Right cardiac atrium (tissue), 5 donors: ENCODE measurements around the gene NFATC4. TPM values are rescaled to one million over a fixed set of nuclear protein-coding genes. Genes with fewer than 3 reads are reported as not detected.
"Not testable (repeated sequence)": the region's sequence is repeated elsewhere in the genome, so short reads cannot be mapped to it uniquely, and the experiment has no call there.

Experiments
- ATAC-seq, 2 donors: fragments of 200-7000 bp; cut with Tn5 transposase; one replicate each; pipeline versions ENCODE4 v1.8.0 to v1.9.1; 2020; ENCODE audit warnings: moderate library complexity in 2 of 2, mild to moderate bottlenecking in 1 of 2
- DNase-seq, 3 donors: peaks; one replicate each; pipeline ENCODE4 v3.0.0-alpha.2; 2020
- H3K27ac ChIP-seq: one replicate; pipeline ENCODE4 v1.5.1; 2013; ENCODE audit warnings: mild to moderate bottlenecking, low read length, control low read depth, moderate library complexity
- H3K27me3 ChIP-seq: one replicate; pipeline ENCODE4 v1.6.1; 2013; ENCODE audit not compliant: control insufficient read depth, insufficient read depth
- H3K4me1 ChIP-seq: one replicate; pipeline ENCODE4 v1.6.1; 2013; ENCODE audit warnings: low read length; ENCODE audit not compliant: control insufficient read depth, insufficient read depth
- H3K4me3 ChIP-seq: one replicate; pipeline ENCODE4 v1.5.1; 2013; ENCODE audit warnings: low read length, control low read depth
- H3K9me3 ChIP-seq: one replicate; pipeline ENCODE4 v1.6.1; 2013; ENCODE audit warnings: low read length; ENCODE audit not compliant: control insufficient read depth
- WGBS: extraction: QIAGEN DNeasy Blood & Tissue Kit; methylation state at CpG from one replicate; pipeline ENCODE4 v1.1.7; 2013; 5-methylcytosine and 5-hydroxymethylcytosine counted together
- intact Hi-C, 4 donors: fragments of 100-400 bp; cut with DNase I; formaldehyde crosslinking; loops; one replicate each; pipeline versions ENCODE4 v1.11.0 to v1.14.0; 2022 to 2023
- long read RNA-seq, 4 donors: library from polyadenylated mRNA; unstranded; transcript quantifications; one replicate each; pipeline ENCODE4 v2.0.0, GENCODE V29; 2020 to 2021
- polyA plus RNA-seq: library from polyadenylated mRNA; stranded (reverse); fragments of 200-250 nt; gene quantifications from one replicate; pipeline ENCODE4 v1.2.3, GENCODE V29; 2013
- total RNA-seq, 4 donors: library from RNA; stranded (reverse); fragmentation: NEBNext Ultra II Directional; extraction: Animal tissue kit (Norgen Biotek cat#: 25700); gene quantifications; one replicate each; pipeline ENCODE4 v1.2.1, GENCODE V29; 2021
- donor health status: healthy with polysubstance abuse.
- donor health status: DM: no; HTN: yes; CAD: no.
- donor health status: DM: no; HTN: no; CAD: no.
- donor health status: DM: no; HTN: yes; CAD: no; lungs with severe emphysema.
- donor health status: DM: yes; HTN: yes; CAD: no.

The NFATC4 gene
- total RNA-seq = 10 to 100 TPM; 15.7 to 40.0 (median 31.0) TPM
- 25.8 TPM for polyA plus RNA-seq
- long read RNA-seq, donor 1, full-length matches to known transcripts = 14 of 30 reads
- long read RNA-seq, donor 1, partial matches to known transcripts = 5 of 30 reads
- long read RNA-seq, donor 1, other reads (novel, unspliced or antisense) = 11 of 30 reads
- long read RNA-seq, donor 2, full-length matches to known transcripts = 8 of 18 reads
- long read RNA-seq, donor 2, partial matches to known transcripts = 0 of 18 reads
- long read RNA-seq, donor 2, other reads (novel, unspliced or antisense) = 10 of 18 reads
- long read RNA-seq, donor 3, full-length matches to known transcripts = 5 of 14 reads
- long read RNA-seq, donor 3, partial matches to known transcripts = 3 of 14 reads
- long read RNA-seq, donor 3, other reads (novel, unspliced or antisense) = 6 of 14 reads
- long read RNA-seq, donor 4, full-length matches to known transcripts = 5 of 7 reads
- long read RNA-seq, donor 4, partial matches to known transcripts = 1 of 7 reads
- long read RNA-seq, donor 4, other reads (novel, unspliced or antisense) = 1 of 7 reads

DNA sequence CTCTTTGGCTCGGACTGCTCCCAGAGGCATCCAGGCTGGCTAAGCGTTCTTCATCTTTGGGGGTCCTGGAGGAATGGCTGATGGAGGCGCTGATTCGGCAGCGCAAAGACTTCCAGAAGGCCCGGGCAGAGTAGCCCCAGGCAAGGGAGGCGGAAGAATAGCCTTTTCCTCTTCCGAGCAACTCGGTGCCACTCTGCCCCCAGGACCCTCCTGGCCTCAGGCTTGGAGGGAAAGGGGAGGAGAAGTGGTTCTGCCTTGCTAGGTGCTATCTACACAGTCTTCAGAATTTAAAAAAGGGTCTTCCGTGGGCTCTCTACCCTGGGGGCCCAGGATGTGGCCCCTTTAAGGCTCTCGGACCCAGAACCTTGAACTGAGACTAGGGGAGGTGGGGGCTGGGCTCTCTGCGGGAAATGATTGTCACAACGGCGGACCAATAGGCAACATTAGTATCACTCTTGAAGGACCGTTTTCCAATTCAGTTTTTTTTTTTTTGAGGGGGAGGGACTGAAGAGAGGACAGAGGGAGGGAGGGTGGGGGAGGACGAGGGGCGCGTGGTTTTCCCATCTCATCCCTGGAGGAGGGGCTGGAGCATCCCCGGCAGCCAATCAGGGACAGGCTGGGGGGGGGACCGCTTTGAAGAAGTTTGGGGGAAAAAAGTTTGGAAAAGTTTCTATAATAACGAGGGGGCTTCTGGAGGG, at the start of gene NFATC4:
Gene NFATC4, plus strand, starts transcription at position 671 of the 698 bp plus-strand sequence. CDS start 157 bp downstream, outside the sequence.
- intact Hi-C loops = loop anchor here (2.0 to 10.0 kb wide), 4 partner anchors 45 to 67 kb away; no protein-coding TSS in a partner anchor
- H3K27ac ChIP-seq = peak within 1 kb of the TSS; percentile 95
- no peaks in the 10 kb centered on the region for H3K27me3 ChIP-seq
- no peaks in the 10 kb centered on the region for H3K9me3 ChIP-seq
- DNase-seq (peak; percentile 85 to 92 (median 90)), ATAC-seq (peak; percentile 35 to 62)
- H3K4me1 ChIP-seq = no peaks in the 10 kb centered on the region
- 7% methylated on average over 21 of the region's 21 CpGs for WGBS
- peak within 1 kb of the TSS; percentile 83 for H3K4me3 ChIP-seq

DNA sequence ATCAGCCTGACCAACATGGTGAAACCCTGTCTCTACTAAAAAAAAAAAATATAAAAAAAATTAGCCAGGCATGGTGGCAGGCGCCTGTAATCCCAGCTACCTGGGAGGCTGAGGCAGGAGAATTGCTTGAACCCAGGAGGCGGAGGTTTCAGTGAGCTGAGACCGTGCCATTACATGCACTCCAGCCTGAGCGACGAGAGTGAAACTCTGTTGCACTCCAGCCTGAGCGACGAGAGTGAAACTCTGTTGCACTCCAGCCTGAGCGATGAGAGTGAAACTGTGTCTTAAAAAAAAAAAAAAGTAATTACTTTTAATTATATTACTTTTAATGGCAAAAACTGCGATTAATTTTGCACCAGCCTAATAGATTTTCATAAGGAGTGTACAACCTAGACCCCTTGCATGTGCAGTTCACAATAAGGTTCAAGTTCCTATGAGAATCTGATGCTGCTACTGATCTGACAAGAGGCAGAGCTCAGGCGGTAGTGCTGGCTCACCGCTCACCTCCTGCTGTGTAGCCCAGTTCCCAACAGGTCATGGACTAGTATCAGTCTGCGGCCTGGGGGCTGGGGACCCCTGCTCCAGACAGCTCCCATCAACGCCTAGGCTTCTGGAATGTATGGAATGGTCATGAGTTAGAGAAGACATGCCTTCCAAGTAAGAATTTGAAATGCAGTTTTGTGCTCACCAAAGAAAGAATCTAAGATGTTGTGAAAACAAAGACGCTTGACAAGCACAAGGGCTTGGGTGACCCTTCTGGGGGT, 46.6 kb upstream of the NFATC4 start:
- no peak overlapping the region for H3K27ac ChIP-seq
- no peaks in the 10 kb centered on the region for H3K27me3 ChIP-seq
- H3K9me3 ChIP-seq = no peaks in the 10 kb centered on the region
- WGBS = 84% methylated on average over 14 of the region's 14 CpGs
- intact Hi-C loops = no loop called here
- no peak overlapping the region for H3K4me3 ChIP-seq
- ATAC-seq = no peak
- H3K4me1 ChIP-seq = peaks cover 2% of the 10 kb centered on the region
- no peak for DNase-seq

DNA sequence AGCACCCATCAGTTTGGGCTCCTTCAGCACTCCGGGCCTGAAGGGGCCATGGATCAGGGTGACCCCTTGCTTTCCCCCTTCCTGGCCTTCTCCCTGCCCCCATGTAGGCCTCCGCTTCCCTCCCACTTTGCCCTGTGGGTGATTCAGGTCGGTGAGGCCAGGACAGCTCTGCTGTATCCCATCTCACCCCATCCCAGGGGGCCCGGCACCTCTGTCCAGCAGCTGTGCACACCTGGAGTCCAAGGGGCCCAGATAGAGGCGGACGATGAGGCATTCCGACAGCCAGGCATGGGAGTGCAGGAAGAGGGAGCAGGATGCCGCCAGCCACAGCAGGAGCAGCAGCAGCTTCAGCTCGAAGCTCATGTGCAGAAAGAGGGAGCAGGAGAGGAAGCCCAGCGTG, 45.3 kb upstream of the NFATC4 start:
- peak in 1 of 3 donors; percentile 6 for DNase-seq
- H3K4me3 ChIP-seq = no peak overlapping the region
- intact Hi-C loops = no loop called here
- H3K4me1 ChIP-seq = no peaks in the 10 kb centered on the region
- 76% methylated on average over 10 of the region's 10 CpGs for WGBS
- no peaks in the 10 kb centered on the region for H3K27me3 ChIP-seq
- no peak overlapping the region for H3K27ac ChIP-seq
- no peak for ATAC-seq
- H3K9me3 ChIP-seq = no peaks in the 10 kb centered on the region

DNA sequence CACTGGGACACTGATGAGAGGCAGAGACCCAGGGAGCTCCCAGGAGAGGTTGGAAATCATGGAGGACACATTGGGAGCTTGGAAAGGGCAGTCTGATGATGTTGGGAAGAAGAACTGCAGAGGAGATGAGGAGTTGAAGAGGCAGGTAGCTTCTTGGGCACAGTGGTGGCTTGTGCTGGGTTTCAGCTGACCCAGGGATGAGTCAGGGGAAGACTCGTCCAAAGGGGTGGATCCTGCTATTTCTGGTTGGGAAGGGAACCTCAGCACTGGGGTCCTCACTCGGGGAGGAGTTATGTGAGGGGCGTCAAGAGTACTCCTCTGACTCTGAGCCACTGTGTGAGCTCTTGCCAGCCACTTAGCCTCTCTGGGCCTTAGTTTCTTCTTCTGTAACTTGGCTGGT, 44.6 kb upstream of the NFATC4 start:
- WGBS = 63% methylated on average over 3 of the region's 3 CpGs
- Histone ChIP-seq H3K27ac (no peak overlapping the region), H3K4me1 (no peaks in the 10 kb centered on the region), H3K4me3 (no peak overlapping the region), H3K9me3 (no peaks in the 10 kb centered on the region), H3K27me3 (no peaks in the 10 kb centered on the region)
- DNase-seq = no peak
- intact Hi-C loops = no loop called here
- no peak for ATAC-seq

DNA sequence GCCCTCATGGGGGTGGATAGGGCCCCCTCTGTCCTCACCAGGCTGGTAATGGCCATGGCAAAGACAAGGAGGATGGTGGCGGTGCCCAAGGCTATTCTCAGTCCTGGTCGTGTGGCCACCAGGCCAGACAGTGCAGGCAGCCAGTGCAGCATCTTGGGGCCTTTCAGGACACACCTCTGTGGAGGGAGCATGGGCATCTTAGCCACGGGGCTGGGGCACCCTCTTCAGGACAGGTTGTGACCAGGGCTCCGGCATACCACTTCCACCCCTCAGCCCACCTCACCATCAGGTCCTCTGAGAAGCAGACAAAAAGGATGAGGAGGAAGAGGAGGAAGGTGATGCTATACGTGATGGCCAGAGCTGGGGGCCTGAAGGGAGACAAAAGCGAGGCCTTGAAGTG, 44.0 kb upstream of the NFATC4 start:
- WGBS = 82% methylated on average over 6 of the region's 6 CpGs
- no peak overlapping the region for H3K4me3 ChIP-seq
- peak in 1 of 2 donors; percentile 1 for ATAC-seq
- peak in 1 of 3 donors; percentile 6 for DNase-seq
- intact Hi-C loops = no loop called here
- no peaks in the 10 kb centered on the region for H3K4me1 ChIP-seq
- no peaks in the 10 kb centered on the region for H3K9me3 ChIP-seq
- H3K27me3 ChIP-seq = no peaks in the 10 kb centered on the region
- H3K27ac ChIP-seq = no peak overlapping the region

DNA sequence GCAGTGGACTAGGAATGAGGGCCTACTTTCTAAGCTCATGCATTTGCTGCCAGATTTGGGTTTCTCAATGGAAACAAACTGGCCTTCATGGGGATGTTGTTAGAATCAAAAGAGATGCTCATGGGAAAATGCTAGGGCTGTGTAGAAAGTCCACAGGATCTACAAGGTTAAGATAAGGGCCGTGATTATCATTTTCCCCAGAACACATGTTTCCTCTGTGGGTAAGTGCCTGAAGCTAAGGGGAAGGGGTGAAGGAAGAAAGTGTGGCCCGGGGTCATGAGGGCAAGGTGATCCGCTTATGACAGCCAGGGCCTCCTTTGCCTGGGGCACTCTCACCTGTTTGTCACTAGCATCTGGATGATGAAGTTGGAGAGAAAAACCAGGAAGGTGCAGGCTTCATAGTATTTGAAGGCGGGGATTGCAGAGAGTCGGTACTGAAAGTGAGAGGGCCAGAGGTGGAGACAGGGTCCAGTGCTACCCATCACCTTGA, 42.9 kb upstream of the NFATC4 start:
- ATAC-seq = no peak
- 83% methylated on average over 5 of the region's 5 CpGs for WGBS
- intact Hi-C loops = no loop called here

DNA sequence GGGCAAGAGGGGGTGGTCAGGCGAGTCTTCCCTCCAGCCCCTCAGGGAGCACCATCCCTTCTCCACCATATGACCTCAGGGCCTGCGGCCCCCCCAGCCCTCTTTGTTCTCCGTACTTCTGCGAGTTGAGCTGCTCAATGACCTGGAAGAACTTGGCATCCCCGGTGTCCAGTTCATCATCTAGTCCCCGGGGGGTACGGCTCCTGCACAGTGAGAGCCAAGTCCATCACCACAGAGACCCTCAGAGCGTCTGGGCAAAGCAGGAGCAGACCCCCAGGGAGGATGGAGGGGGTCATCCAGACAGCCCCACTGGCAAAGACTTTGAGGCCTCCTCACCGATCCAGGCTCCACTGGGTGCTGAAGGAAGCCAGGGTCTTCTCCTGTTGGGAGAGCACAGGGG, 42.0 kb upstream of the NFATC4 start:
- WGBS = 79% methylated on average over 9 of the region's 9 CpGs
- Histone ChIP-seq H3K4me1 (no peaks in the 10 kb centered on the region), H3K27me3 (no peaks in the 10 kb centered on the region), H3K27ac (no peak overlapping the region), H3K4me3 (no peak overlapping the region), H3K9me3 (no peaks in the 10 kb centered on the region)
- ATAC-seq (no peak), DNase-seq (no peak)
- intact Hi-C loops = no loop called here

More for the DNA sequence above, 42.9 kb upstream of the NFATC4 start:
- no peaks in the 10 kb centered on the region for H3K4me1 ChIP-seq
- no peak overlapping the region for H3K27ac ChIP-seq
- no peaks in the 10 kb centered on the region for H3K27me3 ChIP-seq
- no peak overlapping the region for H3K4me3 ChIP-seq
- no peaks in the 10 kb centered on the region for H3K9me3 ChIP-seq
- DNase-seq = no peak

DNA sequence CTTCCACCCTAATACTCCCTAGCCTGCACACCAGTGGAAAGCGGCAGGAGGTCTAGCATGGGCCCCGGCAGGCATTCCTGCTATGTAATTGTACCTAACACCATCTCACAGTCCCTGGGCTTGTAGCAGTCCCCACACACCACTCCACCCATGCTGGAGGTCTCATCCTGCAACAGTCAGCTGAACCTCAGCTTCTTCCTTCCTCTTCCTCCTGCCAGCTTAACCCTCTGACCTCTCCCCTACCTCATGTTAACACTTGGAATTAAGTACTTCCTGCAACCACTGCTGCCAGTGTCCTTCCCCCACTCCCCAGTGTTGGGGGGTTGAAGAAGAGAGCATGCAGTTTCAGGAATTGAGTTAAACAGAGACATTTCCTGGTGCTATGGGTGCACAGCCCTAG, 40.7 kb upstream of the NFATC4 start:
- intact Hi-C loops = no loop called here
- no peak for ATAC-seq
- DNase-seq = no peak
- Histone ChIP-seq H3K4me1 (no peaks in the 10 kb centered on the region), H3K4me3 (no peak overlapping the region), H3K9me3 (no peaks in the 10 kb centered on the region), H3K27me3 (no peaks in the 10 kb centered on the region), H3K27ac (no peak overlapping the region)
- 88% methylated on average over 2 of the region's 2 CpGs for WGBS

DNA sequence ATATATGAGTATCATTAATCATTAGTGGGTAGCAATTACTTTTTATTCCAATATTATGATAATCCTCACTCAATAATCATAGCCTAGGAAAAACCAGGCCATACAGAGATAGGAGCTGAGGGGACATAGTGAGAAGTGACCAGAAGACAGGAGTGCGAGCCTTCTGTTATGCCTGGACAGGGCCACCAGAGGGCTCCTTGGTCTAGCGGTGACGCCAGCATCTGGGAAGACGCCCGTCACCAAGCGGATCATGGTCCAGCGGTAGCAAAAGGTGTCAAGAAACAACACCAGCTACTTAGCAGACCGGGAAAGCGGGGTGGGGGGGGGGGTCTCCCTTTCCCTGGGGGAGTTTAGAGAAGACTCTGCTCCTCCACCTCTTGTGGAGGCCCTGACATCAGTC, 40.1 kb upstream of the NFATC4 start:
- ATAC-seq, H3K4me3 ChIP-seq, H3K9me3 ChIP-seq, H3K27me3 ChIP-seq, intact Hi-C loops, H3K27ac ChIP-seq, H3K4me1 ChIP-seq: not testable (repeated sequence)
- 7% methylated on average over 9 of the region's 9 CpGs for WGBS
- DNase-seq = peak; percentile 69 to 87 (median 84)

DNA sequence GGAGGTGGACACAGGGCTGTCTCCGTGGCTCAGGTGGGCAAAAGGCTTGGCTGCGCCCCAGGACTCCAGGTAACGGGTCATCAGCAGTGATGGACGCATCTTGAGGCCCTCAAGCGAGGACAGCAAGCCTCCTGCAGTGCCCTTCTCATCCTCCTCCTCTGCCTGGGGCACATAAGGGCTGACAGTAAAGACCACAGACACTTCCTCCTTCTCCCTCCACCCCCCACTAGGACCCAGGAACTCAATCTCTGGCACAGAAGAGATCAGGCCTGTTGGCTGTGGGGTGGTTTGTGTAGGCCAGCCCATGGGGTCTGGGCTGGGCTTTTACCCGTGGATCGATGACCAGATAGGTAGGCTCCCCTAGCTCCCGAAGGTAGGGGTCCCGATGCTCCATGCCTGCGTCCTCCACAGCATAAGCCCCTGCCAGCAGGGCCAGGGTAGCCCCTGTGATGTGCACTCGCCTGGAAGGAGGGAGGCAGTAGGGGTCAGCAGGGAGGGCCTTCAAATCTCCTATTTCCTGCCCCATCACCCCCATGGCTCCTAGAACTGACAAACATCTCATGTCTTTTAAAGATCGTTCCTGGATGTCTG, 38.8 kb upstream of the NFATC4 start:
- no peaks in the 10 kb centered on the region for H3K9me3 ChIP-seq
- no peak overlapping the region for H3K4me3 ChIP-seq
- WGBS = 83% methylated on average over 12 of the region's 12 CpGs
- H3K27ac ChIP-seq = no peak overlapping the region
- ATAC-seq (no peak), DNase-seq (peak in 1 of 3 donors; percentile 49)
- intact Hi-C loops = no loop called here
- no peaks in the 10 kb centered on the region for H3K27me3 ChIP-seq
- no peaks in the 10 kb centered on the region for H3K4me1 ChIP-seq
